Panc1 (cell line): Measurements from ENCODE around the gene KAT5.

Experiments used
- SIN3A ChIP-seq: IDR thresholded peaks from 2 replicates; pipeline ENCODE4 v1.6.1; 2012; ENCODE audit warnings: low read depth, mild to moderate bottlenecking, low read length, moderate library complexity, borderline replicate concordance; ENCODE audit not compliant: insufficient read depth
- TF ChIP-seq, protein P1 (sequence below): fragments of 450-650 bp; IDR thresholded peaks from 2 replicates; pipeline ENCODE4 v1.5.1; 2017; ENCODE audit warnings: mild to moderate bottlenecking

DNA sequence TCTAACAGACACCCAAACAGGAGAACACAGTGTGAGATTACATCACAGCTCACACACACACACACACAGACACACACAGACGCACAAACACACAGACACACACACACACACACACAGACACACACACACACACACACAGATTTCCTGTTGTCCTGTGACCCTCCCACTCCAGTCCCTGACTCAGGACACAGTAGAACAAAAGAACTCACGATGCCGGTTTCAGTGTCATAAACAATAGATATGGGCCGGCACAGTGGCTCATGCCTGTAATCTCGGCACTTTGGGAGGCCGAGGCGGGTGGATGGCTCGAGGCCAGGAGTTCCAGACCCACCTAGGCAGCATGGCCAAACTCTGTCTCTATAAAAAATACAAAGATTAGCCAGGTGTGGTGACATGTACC lies 13.8 kb upstream of the KAT5 start:
- TF ChIP-seq, protein P1, sequence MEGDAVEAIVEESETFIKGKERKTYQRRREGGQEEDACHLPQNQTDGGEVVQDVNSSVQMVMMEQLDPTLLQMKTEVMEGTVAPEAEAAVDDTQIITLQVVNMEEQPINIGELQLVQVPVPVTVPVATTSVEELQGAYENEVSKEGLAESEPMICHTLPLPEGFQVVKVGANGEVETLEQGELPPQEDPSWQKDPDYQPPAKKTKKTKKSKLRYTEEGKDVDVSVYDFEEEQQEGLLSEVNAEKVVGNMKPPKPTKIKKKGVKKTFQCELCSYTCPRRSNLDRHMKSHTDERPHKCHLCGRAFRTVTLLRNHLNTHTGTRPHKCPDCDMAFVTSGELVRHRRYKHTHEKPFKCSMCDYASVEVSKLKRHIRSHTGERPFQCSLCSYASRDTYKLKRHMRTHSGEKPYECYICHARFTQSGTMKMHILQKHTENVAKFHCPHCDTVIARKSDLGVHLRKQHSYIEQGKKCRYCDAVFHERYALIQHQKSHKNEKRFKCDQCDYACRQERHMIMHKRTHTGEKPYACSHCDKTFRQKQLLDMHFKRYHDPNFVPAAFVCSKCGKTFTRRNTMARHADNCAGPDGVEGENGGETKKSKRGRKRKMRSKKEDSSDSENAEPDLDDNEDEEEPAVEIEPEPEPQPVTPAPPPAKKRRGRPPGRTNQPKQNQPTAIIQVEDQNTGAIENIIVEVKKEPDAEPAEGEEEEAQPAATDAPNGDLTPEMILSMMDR, result no peak
- no peak for TF ChIP-seq SIN3A
